SK-N-SH (cell line): ENCODE measurements around the gene EVC2. TPM values are rescaled to one million over a fixed set of nuclear protein-coding genes. Genes with fewer than 3 reads are reported as not detected.

Experiments used
- CTCF ChIA-PET: fragments of 300-600, 350-600 bp; formaldehyde crosslinking; extraction: SDS; loops from one replicate; lab custom pipeline; 2021; lab: Yijun Ruan, JAX
- POLR2A ChIA-PET: fragments of 350-600 bp; sonication (Branson Sonifier 250); formaldehyde crosslinking; extraction: SDS; loops from one replicate; lab custom pipeline; 2020; ENCODE audit warnings: antibody characterized with exemption, inconsistent platforms; lab: Yijun Ruan, JAX
- DNase-seq: peaks from one replicate; pipeline ENCODE4 v3.0.0; 2012
- H2AFZ ChIP-seq: fragments of 200-600 bp; sonication (generic); 2 replicates; pipeline ENCODE4 v1.8.1; 2016; ENCODE audit warnings: antibody characterized with exemption, mild to moderate bottlenecking, low read depth
- H3F3A ChIP-seq: fragments of 200-600 bp; sonication (generic); replicated peaks from 2 replicates; pipeline ENCODE3; 2016; ENCODE audit warnings: antibody characterized with exemption, mild to moderate bottlenecking; ENCODE audit not compliant: insufficient read depth
- H3K27ac ChIP-seq, 2 experiments: fragments of 200-500 bp in 1 of 2; fragments of 200-600 bp in 1 of 2; sonication (Bioruptor generic) in 1 of 2; sonication (generic), shearing (Covaris generic) in 1 of 2; 2 replicates each; pipeline versions ENCODE4 v1.5.1 to v1.6.1; 2014 to 2016; ENCODE audit warnings: low read depth in 2 of 2, inconsistent platforms in 1 of 2, low read length in 1 of 2, mild to moderate bottlenecking in 1 of 2, mixed read lengths in 1 of 2
- H3K27me3 ChIP-seq: fragments of 200-600 bp; sonication (generic), shearing (Covaris generic); 2 replicates; pipeline ENCODE4 v1.6.1; 2016; ENCODE audit warnings: mixed run types; ENCODE audit not compliant: insufficient read depth
- H3K36me3 ChIP-seq, 2 experiments: fragments of 200-500 bp in 1 of 2; fragments of 200-600 bp in 1 of 2; sonication (Bioruptor generic) in 1 of 2; sonication (generic) in 1 of 2; replicated peaks in 1 of 2; 2 replicates each; pipeline versions ENCODE3 to v1.5.1; 2014 to 2016; ENCODE audit warnings: low read length in 1 of 2, mild to moderate bottlenecking in 1 of 2; ENCODE audit not compliant: insufficient read depth in 2 of 2, control insufficient read depth in 1 of 2
- H3K4me1 ChIP-seq, 2 experiments: fragments of 200-500 bp in 1 of 2; fragments of 200-600 bp in 1 of 2; sonication (Bioruptor generic) in 1 of 2; sonication (generic), shearing (Covaris generic) in 1 of 2; 2 replicates each; pipeline versions ENCODE4 v1.5.1 to v1.6.1; 2014 to 2016; ENCODE audit warnings: low read depth in 1 of 2, low read length in 1 of 2, mixed run types in 1 of 2; ENCODE audit not compliant: insufficient read depth in 2 of 2, control insufficient read depth in 1 of 2
- H3K4me2 ChIP-seq: fragments of 200-600 bp; sonication (generic), shearing (Covaris generic); 2 replicates; pipeline ENCODE4 v1.6.1; 2017; ENCODE audit warnings: mixed run types
- H3K4me3 ChIP-seq, 2 experiments: fragments of 200-500 bp in 1 of 2; fragments of 200-600 bp in 1 of 2; sonication (Bioruptor generic) in 1 of 2; sonication (generic), shearing (Covaris generic) in 1 of 2; 2 replicates each; pipeline versions ENCODE4 v1.5.1 to v1.8.1; 2014 to 2016; ENCODE audit warnings: low read depth in 2 of 2, inconsistent platforms in 1 of 2, low read length in 1 of 2, mild to moderate bottlenecking in 1 of 2, mixed read lengths in 1 of 2, moderate library complexity in 1 of 2
- H3K79me2 ChIP-seq: fragments of 200-600 bp; sonication (generic); 2 replicates; pipeline ENCODE4 v1.8.1; 2017; ENCODE audit warnings: mild to moderate bottlenecking; ENCODE audit not compliant: insufficient read depth
- H3K9ac ChIP-seq: fragments of 200-600 bp; sonication (generic); 2 replicates; pipeline ENCODE4 v1.6.1; 2017; ENCODE audit warnings: mixed run types
- H3K9me2 ChIP-seq: fragments of 200-600 bp; sonication (generic); 2 replicates; pipeline ENCODE4 v1.6.1; 2017; ENCODE audit warnings: mixed run types
- H3K9me3 ChIP-seq: fragments of 200-600 bp; sonication (generic); 2 replicates; pipeline ENCODE4 v1.6.1; 2017; ENCODE audit warnings: mixed run types, mild to moderate bottlenecking, moderate library complexity
- H4K20me1 ChIP-seq: fragments of 200-600 bp; sonication (generic); 2 replicates; pipeline ENCODE4 v1.6.1; 2017; ENCODE audit warnings: mild to moderate bottlenecking, mixed run types; ENCODE audit not compliant: insufficient read depth
- CHD2 ChIP-seq: fragments of 150-350 bp; IDR thresholded peaks from 2 replicates; pipeline ENCODE4 v1.6.1; 2018; ENCODE audit warnings: low read length; ENCODE audit not compliant: partially characterized antibody
- EP300 ChIP-seq, 2 experiments: IDR thresholded peaks; 2 replicates each; pipeline versions ENCODE4 v1.4.0 to v1.6.1; 2012; ENCODE audit warnings: borderline replicate concordance in 1 of 2, low read depth in 1 of 2, low read length in 1 of 2
- FOSL2 ChIP-seq: IDR thresholded peaks from 2 replicates; pipeline ENCODE4 v1.4.0; 2012; ENCODE audit warnings: low read depth, mild to moderate bottlenecking, moderate library complexity, borderline replicate concordance
- FOXJ3 ChIP-seq: sonication (generic); formaldehyde crosslinking; IDR thresholded peaks from 2 replicates; pipeline ENCODE4 v1.5.1; 2020; ENCODE audit warnings: mild to moderate bottlenecking, missing genetic modification reagents
- FOXM1 ChIP-seq: IDR thresholded peaks from 2 replicates; pipeline ENCODE4 v1.4.0; 2012; ENCODE audit warnings: low read depth, mild to moderate bottlenecking
- JUND ChIP-seq: IDR thresholded peaks from 2 replicates; pipeline ENCODE4 v1.4.0; 2012
- NRF1 ChIP-seq: IDR thresholded peaks from 2 replicates; pipeline ENCODE4 v1.6.1; 2012; ENCODE audit warnings: low read depth, mild to moderate bottlenecking, low read length
- POLR2AphosphoS5 ChIP-seq: IDR thresholded peaks from 2 replicates; pipeline ENCODE4 v1.6.1; 2012; ENCODE audit warnings: low read depth, low read length
- RFX5 ChIP-seq: IDR thresholded peaks from 2 replicates; pipeline ENCODE4 v1.6.1; 2012; ENCODE audit warnings: mild to moderate bottlenecking, improper control_type of control experiment, low read length
- SMC3 ChIP-seq: IDR thresholded peaks from 2 replicates; pipeline ENCODE4 v1.6.1; 2012; ENCODE audit warnings: low read depth, low read length, improper control_type of control experiment
- TAF1 ChIP-seq: IDR thresholded peaks from 2 replicates; pipeline ENCODE4 v1.6.1; 2012; ENCODE audit warnings: low read depth, mild to moderate bottlenecking, low read length, moderate library complexity, borderline replicate concordance
- TCF12 ChIP-seq: IDR thresholded peaks from 2 replicates; pipeline ENCODE4 v1.4.0; 2012
- TEAD4 ChIP-seq: IDR thresholded peaks from 2 replicates; pipeline ENCODE4 v1.4.0; 2012; ENCODE audit warnings: mild to moderate bottlenecking, borderline replicate concordance; ENCODE audit not compliant: insufficient read depth
- USF1 ChIP-seq: IDR thresholded peaks from 2 replicates; pipeline ENCODE4 v1.4.0; 2012; ENCODE audit warnings: low read depth, borderline replicate concordance
- YY1 ChIP-seq: IDR thresholded peaks from 2 replicates; pipeline ENCODE4 v1.4.0; 2012; ENCODE audit warnings: low read depth, mild to moderate bottlenecking
- WGBS: methylation state at CpG from one replicate; pipeline ENCODE4 v1.1.6; 2017; ENCODE audit warnings: low lambda C conversion rate; 5-methylcytosine and 5-hydroxymethylcytosine counted together
- polyA plus RNA-seq, 3 experiments: library from polyadenylated mRNA; depleted of rRNA; stranded (reverse); fragments of >200 nt; gene quantifications; 2 replicates each; pipeline ENCODE4 v1.2.3, GENCODE V29; 2012
- TF ChIP-seq, protein P1 (sequence below): IDR thresholded peaks from 2 replicates; pipeline ENCODE4 v1.4.0; 2012; ENCODE audit warnings: low read depth
- TF ChIP-seq, protein P2 (sequence below): fragments of 150-350 bp; IDR thresholded peaks from 2 replicates; pipeline ENCODE4 v1.6.1; 2017; ENCODE audit warnings: antibody characterized with exemption, low read length, low read depth, borderline replicate concordance
- TF ChIP-seq, protein P3 (sequence below): IDR thresholded peaks from 2 replicates; pipeline ENCODE4; 2012
- TF ChIP-seq, protein P4 (sequence below): IDR thresholded peaks from 2 replicates; pipeline ENCODE4 v1.4.0; 2012; ENCODE audit warnings: low read depth, borderline replicate concordance

Gene EVC2
- polyA plus RNA-seq, 1 of the 3 experiments (the other 2 are of a cell fraction): not detected

DNA sequence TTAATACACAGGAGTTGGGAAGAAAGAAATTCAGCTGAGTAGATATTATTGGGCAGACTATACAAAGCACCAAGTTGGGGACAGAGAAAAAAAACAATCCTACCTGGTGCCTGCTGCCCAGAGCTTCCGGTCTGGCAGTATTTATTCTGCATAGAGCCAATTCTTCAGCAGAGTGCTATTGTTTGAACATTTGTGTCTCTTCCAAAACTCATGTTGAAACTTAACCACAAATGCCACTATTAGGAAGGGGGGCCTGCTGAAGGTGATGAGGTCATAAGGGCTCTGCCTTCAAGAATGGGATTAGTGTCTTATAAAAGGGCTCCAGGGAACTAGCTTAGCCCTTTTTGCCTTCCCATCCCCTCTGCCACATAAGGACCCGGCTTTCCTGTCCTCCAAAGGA lies 136.2 kb downstream of the EVC2 start:
- Histone ChIP-seq H4K20me1 (no peaks in the 10 kb centered on the region), H3K4me1 (no peaks in the 10 kb centered on the region), H3K9ac (no peak overlapping the region), H3K36me3 (no peaks in the 10 kb centered on the region), H3K4me2 (no peak overlapping the region), H3K27me3 (no peaks in the 10 kb centered on the region), H3K27ac (no peak overlapping the region), H3K79me2 (no peaks in the 10 kb centered on the region), H2AFZ (no peak overlapping the region), H3K9me2 (no peaks in the 10 kb centered on the region), H3F3A (no peaks in the 10 kb centered on the region), H3K9me3 (no peaks in the 10 kb centered on the region), H3K4me3 (no peak overlapping the region)
- DNase-seq: no peak
- WGBS: 36% methylated on average over 2 of the region's 2 CpGs
- TF ChIP-seq FOSL2: no peak
- no peak for TF ChIP-seq YY1
- TF ChIP-seq EP300 (IDR thresholded peaks at IDR 0.05; ENCODE audit: borderline replicate concordance in 1 of 2, low read depth in 1 of 2, low read length in 1 of 2): no peak
- no peak for TF ChIP-seq CHD2
- no peak for TF ChIP-seq FOXJ3 (CRISPR knock-in tag)
- no peak for TF ChIP-seq SMC3
- TF ChIP-seq NRF1: no peak
- no peak for TF ChIP-seq RFX5
- TF ChIP-seq, protein P1, sequence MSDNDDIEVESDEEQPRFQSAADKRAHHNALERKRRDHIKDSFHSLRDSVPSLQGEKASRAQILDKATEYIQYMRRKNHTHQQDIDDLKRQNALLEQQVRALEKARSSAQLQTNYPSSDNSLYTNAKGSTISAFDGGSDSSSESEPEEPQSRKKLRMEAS: no peak
- TF ChIP-seq, protein P2, sequence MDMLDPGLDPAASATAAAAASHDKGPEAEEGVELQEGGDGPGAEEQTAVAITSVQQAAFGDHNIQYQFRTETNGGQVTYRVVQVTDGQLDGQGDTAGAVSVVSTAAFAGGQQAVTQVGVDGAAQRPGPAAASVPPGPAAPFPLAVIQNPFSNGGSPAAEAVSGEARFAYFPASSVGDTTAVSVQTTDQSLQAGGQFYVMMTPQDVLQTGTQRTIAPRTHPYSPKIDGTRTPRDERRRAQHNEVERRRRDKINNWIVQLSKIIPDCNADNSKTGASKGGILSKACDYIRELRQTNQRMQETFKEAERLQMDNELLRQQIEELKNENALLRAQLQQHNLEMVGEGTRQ: no peak
- no peak for TF ChIP-seq FOXM1
- TF ChIP-seq, protein P3, sequence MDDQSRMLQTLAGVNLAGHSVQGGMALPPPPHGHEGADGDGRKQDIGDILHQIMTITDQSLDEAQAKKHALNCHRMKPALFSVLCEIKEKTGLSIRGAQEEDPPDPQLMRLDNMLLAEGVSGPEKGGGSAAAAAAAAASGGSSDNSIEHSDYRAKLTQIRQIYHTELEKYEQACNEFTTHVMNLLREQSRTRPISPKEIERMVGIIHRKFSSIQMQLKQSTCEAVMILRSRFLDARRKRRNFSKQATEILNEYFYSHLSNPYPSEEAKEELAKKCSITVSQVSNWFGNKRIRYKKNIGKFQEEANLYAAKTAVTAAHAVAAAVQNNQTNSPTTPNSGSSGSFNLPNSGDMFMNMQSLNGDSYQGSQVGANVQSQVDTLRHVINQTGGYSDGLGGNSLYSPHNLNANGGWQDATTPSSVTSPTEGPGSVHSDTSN: no peak
- TF ChIP-seq TEAD4: no peak
- no peak for TF ChIP-seq JUND
- no peak for TF ChIP-seq USF1
- no peak for TF ChIP-seq POLR2AphosphoS5
- POLR2A ChIA-PET: no interaction called here
- CTCF ChIA-PET: interaction anchor here (0.9 kb wide), 1 partner anchor 17 kb away, joined by 3 read pairs; no protein-coding TSS in a partner anchor

- Histone ChIP-seq H4K20me1 (no peaks in the 10 kb centered on the region), H3K9me3 (no peaks in the 10 kb centered on the region), H3K27me3 (no peaks in the 10 kb centered on the region), H3K4me1 (no peaks in the 10 kb centered on the region), H3K27ac (no peak overlapping the region), H2AFZ (no peak overlapping the region), H3K4me2 (no peak overlapping the region), H3K4me3 (no peak overlapping the region), H3K9ac (no peak overlapping the region), H3K9me2 (no peaks in the 10 kb centered on the region), H3K36me3 (no peaks in the 10 kb centered on the region), H3F3A (no peaks in the 10 kb centered on the region), H3K79me2 (no peaks in the 10 kb centered on the region)
- DNase-seq: no peak
- 37% methylated on average over 5 of the region's 5 CpGs for WGBS
- CTCF ChIA-PET: interaction anchor here (0.9 kb wide), 1 partner anchor 16 kb away, joined by 3 read pairs; no protein-coding TSS in a partner anchor
- POLR2A ChIA-PET: no interaction called here
- TF ChIP-seq YY1 (no peak), TEAD4 (no peak), TAF1 (no peak), NRF1 (no peak), USF1 (no peak), FOXM1 (no peak), EP300 (IDR thresholded peaks at IDR 0.05; ENCODE audit: borderline replicate concordance in 1 of 2, low read depth in 1 of 2, low read length in 1 of 2) (no peak), TCF12 (no peak), SMC3 (no peak)
- TF ChIP-seq, protein P3: no peak
- TF ChIP-seq, protein P4, sequence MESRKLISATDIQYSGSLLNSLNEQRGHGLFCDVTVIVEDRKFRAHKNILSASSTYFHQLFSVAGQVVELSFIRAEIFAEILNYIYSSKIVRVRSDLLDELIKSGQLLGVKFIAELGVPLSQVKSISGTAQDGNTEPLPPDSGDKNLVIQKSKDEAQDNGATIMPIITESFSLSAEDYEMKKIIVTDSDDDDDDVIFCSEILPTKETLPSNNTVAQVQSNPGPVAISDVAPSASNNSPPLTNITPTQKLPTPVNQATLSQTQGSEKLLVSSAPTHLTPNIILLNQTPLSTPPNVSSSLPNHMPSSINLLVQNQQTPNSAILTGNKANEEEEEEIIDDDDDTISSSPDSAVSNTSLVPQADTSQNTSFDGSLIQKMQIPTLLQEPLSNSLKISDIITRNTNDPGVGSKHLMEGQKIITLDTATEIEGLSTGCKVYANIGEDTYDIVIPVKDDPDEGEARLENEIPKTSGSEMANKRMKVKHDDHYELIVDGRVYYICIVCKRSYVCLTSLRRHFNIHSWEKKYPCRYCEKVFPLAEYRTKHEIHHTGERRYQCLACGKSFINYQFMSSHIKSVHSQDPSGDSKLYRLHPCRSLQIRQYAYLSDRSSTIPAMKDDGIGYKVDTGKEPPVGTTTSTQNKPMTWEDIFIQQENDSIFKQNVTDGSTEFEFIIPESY: no peak
Measured at GRCh38 chr4:5571646-5572045, 136.7 kb downstream of the EVC2 start.
